Measurements from ENCODE around the gene RCC1.

GRCh38 chr1:28538286-28538685, 32.4 kb downstream of the RCC1 start:
- TF ChIP-seq POLR2A (IDR thresholded peaks at IDR 0.05) (no peak), CTCF (IDR thresholded peaks at IDR 0.05) (no peak)
